SK-N-SH (cell line): ENCODE measurements around the gene NUP35. TPM values are rescaled to one million over a fixed set of nuclear protein-coding genes. Genes with fewer than 3 reads are reported as not detected.

Source experiments
- CTCF ChIA-PET: fragments of 300-600, 350-600 bp; formaldehyde crosslinking; extraction: SDS; loops from one replicate; lab custom pipeline; 2021; lab: Yijun Ruan, JAX
- POLR2A ChIA-PET: fragments of 350-600 bp; sonication (Branson Sonifier 250); formaldehyde crosslinking; extraction: SDS; loops from one replicate; lab custom pipeline; 2020; ENCODE audit warnings: antibody characterized with exemption, inconsistent platforms; lab: Yijun Ruan, JAX
- DNase-seq: peaks from one replicate; pipeline ENCODE4 v3.0.0; 2012
- H2AFZ ChIP-seq: fragments of 200-600 bp; sonication (generic); 2 replicates; pipeline ENCODE4 v1.8.1; 2016; ENCODE audit warnings: antibody characterized with exemption, mild to moderate bottlenecking, low read depth
- H3F3A ChIP-seq: fragments of 200-600 bp; sonication (generic); replicated peaks from 2 replicates; pipeline ENCODE3; 2016; ENCODE audit warnings: antibody characterized with exemption, mild to moderate bottlenecking; ENCODE audit not compliant: insufficient read depth
- H3K27ac ChIP-seq, 2 experiments: fragments of 200-500 bp in 1 of 2; fragments of 200-600 bp in 1 of 2; sonication (Bioruptor generic) in 1 of 2; sonication (generic), shearing (Covaris generic) in 1 of 2; 2 replicates each; pipeline versions ENCODE4 v1.5.1 to v1.6.1; 2014 to 2016; ENCODE audit warnings: low read depth in 2 of 2, inconsistent platforms in 1 of 2, low read length in 1 of 2, mild to moderate bottlenecking in 1 of 2, mixed read lengths in 1 of 2
- H3K27me3 ChIP-seq: fragments of 200-600 bp; sonication (generic), shearing (Covaris generic); 2 replicates; pipeline ENCODE4 v1.6.1; 2016; ENCODE audit warnings: mixed run types; ENCODE audit not compliant: insufficient read depth
- H3K36me3 ChIP-seq, 2 experiments: fragments of 200-500 bp in 1 of 2; fragments of 200-600 bp in 1 of 2; sonication (Bioruptor generic) in 1 of 2; sonication (generic) in 1 of 2; replicated peaks in 1 of 2; 2 replicates each; pipeline versions ENCODE3 to v1.5.1; 2014 to 2016; ENCODE audit warnings: low read length in 1 of 2, mild to moderate bottlenecking in 1 of 2; ENCODE audit not compliant: insufficient read depth in 2 of 2, control insufficient read depth in 1 of 2
- H3K4me1 ChIP-seq, 2 experiments: fragments of 200-500 bp in 1 of 2; fragments of 200-600 bp in 1 of 2; sonication (Bioruptor generic) in 1 of 2; sonication (generic), shearing (Covaris generic) in 1 of 2; 2 replicates each; pipeline versions ENCODE4 v1.5.1 to v1.6.1; 2014 to 2016; ENCODE audit warnings: low read depth in 1 of 2, low read length in 1 of 2, mixed run types in 1 of 2; ENCODE audit not compliant: insufficient read depth in 2 of 2, control insufficient read depth in 1 of 2
- H3K4me2 ChIP-seq: fragments of 200-600 bp; sonication (generic), shearing (Covaris generic); 2 replicates; pipeline ENCODE4 v1.6.1; 2017; ENCODE audit warnings: mixed run types
- H3K4me3 ChIP-seq, 2 experiments: fragments of 200-500 bp in 1 of 2; fragments of 200-600 bp in 1 of 2; sonication (Bioruptor generic) in 1 of 2; sonication (generic), shearing (Covaris generic) in 1 of 2; 2 replicates each; pipeline versions ENCODE4 v1.5.1 to v1.8.1; 2014 to 2016; ENCODE audit warnings: low read depth in 2 of 2, inconsistent platforms in 1 of 2, low read length in 1 of 2, mild to moderate bottlenecking in 1 of 2, mixed read lengths in 1 of 2, moderate library complexity in 1 of 2
- H3K79me2 ChIP-seq: fragments of 200-600 bp; sonication (generic); 2 replicates; pipeline ENCODE4 v1.8.1; 2017; ENCODE audit warnings: mild to moderate bottlenecking; ENCODE audit not compliant: insufficient read depth
- H3K9ac ChIP-seq: fragments of 200-600 bp; sonication (generic); 2 replicates; pipeline ENCODE4 v1.6.1; 2017; ENCODE audit warnings: mixed run types
- H3K9me2 ChIP-seq: fragments of 200-600 bp; sonication (generic); 2 replicates; pipeline ENCODE4 v1.6.1; 2017; ENCODE audit warnings: mixed run types
- H3K9me3 ChIP-seq: fragments of 200-600 bp; sonication (generic); 2 replicates; pipeline ENCODE4 v1.6.1; 2017; ENCODE audit warnings: mixed run types, mild to moderate bottlenecking, moderate library complexity
- H4K20me1 ChIP-seq: fragments of 200-600 bp; sonication (generic); 2 replicates; pipeline ENCODE4 v1.6.1; 2017; ENCODE audit warnings: mild to moderate bottlenecking, mixed run types; ENCODE audit not compliant: insufficient read depth
- EP300 ChIP-seq, 2 experiments: IDR thresholded peaks; 2 replicates each; pipeline versions ENCODE4 v1.4.0 to v1.6.1; 2012; ENCODE audit warnings: borderline replicate concordance in 1 of 2, low read depth in 1 of 2, low read length in 1 of 2
- EZH2phosphoT487 ChIP-seq: fragments of 200-600 bp; sonication (generic); IDR thresholded peaks from 2 replicates; pipeline ENCODE4 v1.6.1; 2017; ENCODE audit warnings: low read depth, mixed run types, mild to moderate bottlenecking, antibody characterized with exemption, moderate library complexity, borderline replicate concordance
- FOSL2 ChIP-seq: IDR thresholded peaks from 2 replicates; pipeline ENCODE4 v1.4.0; 2012; ENCODE audit warnings: low read depth, mild to moderate bottlenecking, moderate library complexity, borderline replicate concordance
- GABPA ChIP-seq: IDR thresholded peaks from 2 replicates; pipeline ENCODE4 v1.4.0; 2012; ENCODE audit warnings: low read depth, mild to moderate bottlenecking
- GATA2 ChIP-seq: sonication (generic); formaldehyde crosslinking; IDR thresholded peaks from 2 replicates; pipeline ENCODE4 v1.5.0; 2020; ENCODE audit warnings: mild to moderate bottlenecking, missing genetic modification reagents
- JUND ChIP-seq: IDR thresholded peaks from 2 replicates; pipeline ENCODE4 v1.4.0; 2012
- MEF2A ChIP-seq: IDR thresholded peaks from 2 replicates; pipeline ENCODE4 v1.4.0; 2012; ENCODE audit warnings: low read depth, borderline replicate concordance
- MXI1 ChIP-seq: IDR thresholded peaks from 2 replicates; pipeline ENCODE4 v1.6.1; 2012; ENCODE audit warnings: mild to moderate bottlenecking, low read depth, low read length, improper control_type of control experiment
- NRF1 ChIP-seq: IDR thresholded peaks from 2 replicates; pipeline ENCODE4 v1.6.1; 2012; ENCODE audit warnings: low read depth, mild to moderate bottlenecking, low read length
- POLR2AphosphoS5 ChIP-seq: IDR thresholded peaks from 2 replicates; pipeline ENCODE4 v1.6.1; 2012; ENCODE audit warnings: low read depth, low read length
- RCOR1 ChIP-seq: fragments of 150-350 bp; IDR thresholded peaks from 2 replicates; pipeline ENCODE4 v1.6.1; 2017; ENCODE audit warnings: antibody characterized with exemption, low read length
- REST ChIP-seq: IDR thresholded peaks from 2 replicates; pipeline ENCODE4 v1.6.1; 2012; ENCODE audit warnings: mild to moderate bottlenecking, low read depth, low read length, moderate library complexity
- RFX5 ChIP-seq: IDR thresholded peaks from 2 replicates; pipeline ENCODE4 v1.6.1; 2012; ENCODE audit warnings: mild to moderate bottlenecking, improper control_type of control experiment, low read length
- RXRA ChIP-seq: IDR thresholded peaks from 2 replicates; pipeline ENCODE4 v1.4.0; 2012; ENCODE audit warnings: low read depth, mild to moderate bottlenecking, borderline replicate concordance
- SIN3A ChIP-seq: IDR thresholded peaks from 2 replicates; pipeline ENCODE4 v1.6.1; 2012; ENCODE audit warnings: low read depth, mild to moderate bottlenecking, low read length, moderate library complexity, borderline replicate concordance
- TCF12 ChIP-seq: IDR thresholded peaks from 2 replicates; pipeline ENCODE4 v1.4.0; 2012
- TEAD4 ChIP-seq: IDR thresholded peaks from 2 replicates; pipeline ENCODE4 v1.4.0; 2012; ENCODE audit warnings: mild to moderate bottlenecking, borderline replicate concordance; ENCODE audit not compliant: insufficient read depth
- USF2 ChIP-seq: fragments of 150-350 bp; IDR thresholded peaks from 2 replicates; pipeline ENCODE4 v1.6.1; 2017; ENCODE audit warnings: antibody characterized with exemption, low read length, low read depth, borderline replicate concordance
- WGBS: methylation state at CpG from one replicate; pipeline ENCODE4 v1.1.6; 2017; ENCODE audit warnings: low lambda C conversion rate; 5-methylcytosine and 5-hydroxymethylcytosine counted together
- polyA plus RNA-seq, 3 experiments: library from polyadenylated mRNA; depleted of rRNA; stranded (reverse); fragments of >200 nt; gene quantifications; 2 replicates each; pipeline ENCODE4 v1.2.3, GENCODE V29; 2012
- TF ChIP-seq, protein P1 (sequence below): IDR thresholded peaks from 2 replicates; pipeline ENCODE4 v1.4.0; 2012; ENCODE audit warnings: low read depth, borderline replicate concordance
- TF ChIP-seq, protein P2 (sequence below): fragments of 200-600 bp; sonication (generic); IDR thresholded peaks from 2 replicates; pipeline ENCODE4 v1.6.1; 2017; ENCODE audit warnings: antibody characterized with exemption, mild to moderate bottlenecking, moderate library complexity
- TF ChIP-seq, protein P3 (sequence below): fragments of 150-350 bp; IDR thresholded peaks from 2 replicates; pipeline ENCODE4 v1.6.1; 2016; ENCODE audit warnings: mild to moderate bottlenecking, low read depth, low read length

NUP35 gene, protein sequence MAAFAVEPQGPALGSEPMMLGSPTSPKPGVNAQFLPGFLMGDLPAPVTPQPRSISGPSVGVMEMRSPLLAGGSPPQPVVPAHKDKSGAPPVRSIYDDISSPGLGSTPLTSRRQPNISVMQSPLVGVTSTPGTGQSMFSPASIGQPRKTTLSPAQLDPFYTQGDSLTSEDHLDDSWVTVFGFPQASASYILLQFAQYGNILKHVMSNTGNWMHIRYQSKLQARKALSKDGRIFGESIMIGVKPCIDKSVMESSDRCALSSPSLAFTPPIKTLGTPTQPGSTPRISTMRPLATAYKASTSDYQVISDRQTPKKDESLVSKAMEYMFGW
- polyA plus RNA-seq (2012; rRNA removed) = 9.1 and 11.8 TPM in 2 replicates
- 11.8 and 12.9 TPM in 2 replicates for polyA plus RNA-seq (2012; cell fraction: cytosol; rRNA removed)
- polyA plus RNA-seq (2012; cell fraction: nucleus; rRNA removed) = 8.5 and 13.5 TPM in 2 replicates

GRCh38 chr2:183124222-183124956 is at the start of gene NUP35:
NUP35 (plus strand) TSS chr2:183124443; CDS start chr2:183124458, 15 bp downstream.
- CTCF ChIA-PET = no interaction called here
- no peak for TF ChIP-seq RXRA
- TF ChIP-seq REST = peak; percentile 47; the same call in 1 of the 2 replicates
- TF ChIP-seq MXI1 = peak; percentile 99
- TF ChIP-seq GABPA = peak; percentile 88
- TF ChIP-seq MEF2A = no peak
- peak; percentile 97 for TF ChIP-seq SIN3A
- no peak for TF ChIP-seq TCF12
- TF ChIP-seq, protein P1, sequence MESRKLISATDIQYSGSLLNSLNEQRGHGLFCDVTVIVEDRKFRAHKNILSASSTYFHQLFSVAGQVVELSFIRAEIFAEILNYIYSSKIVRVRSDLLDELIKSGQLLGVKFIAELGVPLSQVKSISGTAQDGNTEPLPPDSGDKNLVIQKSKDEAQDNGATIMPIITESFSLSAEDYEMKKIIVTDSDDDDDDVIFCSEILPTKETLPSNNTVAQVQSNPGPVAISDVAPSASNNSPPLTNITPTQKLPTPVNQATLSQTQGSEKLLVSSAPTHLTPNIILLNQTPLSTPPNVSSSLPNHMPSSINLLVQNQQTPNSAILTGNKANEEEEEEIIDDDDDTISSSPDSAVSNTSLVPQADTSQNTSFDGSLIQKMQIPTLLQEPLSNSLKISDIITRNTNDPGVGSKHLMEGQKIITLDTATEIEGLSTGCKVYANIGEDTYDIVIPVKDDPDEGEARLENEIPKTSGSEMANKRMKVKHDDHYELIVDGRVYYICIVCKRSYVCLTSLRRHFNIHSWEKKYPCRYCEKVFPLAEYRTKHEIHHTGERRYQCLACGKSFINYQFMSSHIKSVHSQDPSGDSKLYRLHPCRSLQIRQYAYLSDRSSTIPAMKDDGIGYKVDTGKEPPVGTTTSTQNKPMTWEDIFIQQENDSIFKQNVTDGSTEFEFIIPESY = no peak
- no peak for TF ChIP-seq EP300 (IDR thresholded peaks at IDR 0.05; ENCODE audit: borderline replicate concordance in 1 of 2, low read depth in 1 of 2, low read length in 1 of 2)
- no peak for TF ChIP-seq EZH2phosphoT487
- TF ChIP-seq, protein P2, sequence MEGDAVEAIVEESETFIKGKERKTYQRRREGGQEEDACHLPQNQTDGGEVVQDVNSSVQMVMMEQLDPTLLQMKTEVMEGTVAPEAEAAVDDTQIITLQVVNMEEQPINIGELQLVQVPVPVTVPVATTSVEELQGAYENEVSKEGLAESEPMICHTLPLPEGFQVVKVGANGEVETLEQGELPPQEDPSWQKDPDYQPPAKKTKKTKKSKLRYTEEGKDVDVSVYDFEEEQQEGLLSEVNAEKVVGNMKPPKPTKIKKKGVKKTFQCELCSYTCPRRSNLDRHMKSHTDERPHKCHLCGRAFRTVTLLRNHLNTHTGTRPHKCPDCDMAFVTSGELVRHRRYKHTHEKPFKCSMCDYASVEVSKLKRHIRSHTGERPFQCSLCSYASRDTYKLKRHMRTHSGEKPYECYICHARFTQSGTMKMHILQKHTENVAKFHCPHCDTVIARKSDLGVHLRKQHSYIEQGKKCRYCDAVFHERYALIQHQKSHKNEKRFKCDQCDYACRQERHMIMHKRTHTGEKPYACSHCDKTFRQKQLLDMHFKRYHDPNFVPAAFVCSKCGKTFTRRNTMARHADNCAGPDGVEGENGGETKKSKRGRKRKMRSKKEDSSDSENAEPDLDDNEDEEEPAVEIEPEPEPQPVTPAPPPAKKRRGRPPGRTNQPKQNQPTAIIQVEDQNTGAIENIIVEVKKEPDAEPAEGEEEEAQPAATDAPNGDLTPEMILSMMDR = no peak
- no peak for TF ChIP-seq RCOR1
- TF ChIP-seq NRF1 = peak; percentile 84
- TF ChIP-seq POLR2AphosphoS5 = peak; percentile 92
- no peak for TF ChIP-seq TEAD4
- TF ChIP-seq RFX5 = peak; percentile 1; the same call in 1 of the 2 replicates
- no peak for TF ChIP-seq FOSL2
- TF ChIP-seq, protein P3, sequence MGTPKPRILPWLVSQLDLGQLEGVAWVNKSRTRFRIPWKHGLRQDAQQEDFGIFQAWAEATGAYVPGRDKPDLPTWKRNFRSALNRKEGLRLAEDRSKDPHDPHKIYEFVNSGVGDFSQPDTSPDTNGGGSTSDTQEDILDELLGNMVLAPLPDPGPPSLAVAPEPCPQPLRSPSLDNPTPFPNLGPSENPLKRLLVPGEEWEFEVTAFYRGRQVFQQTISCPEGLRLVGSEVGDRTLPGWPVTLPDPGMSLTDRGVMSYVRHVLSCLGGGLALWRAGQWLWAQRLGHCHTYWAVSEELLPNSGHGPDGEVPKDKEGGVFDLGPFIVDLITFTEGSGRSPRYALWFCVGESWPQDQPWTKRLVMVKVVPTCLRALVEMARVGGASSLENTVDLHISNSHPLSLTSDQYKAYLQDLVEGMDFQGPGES = no peak
- TF ChIP-seq USF2 = no peak
- no peak for TF ChIP-seq GATA2 (CRISPR knock-in tag)
- TF ChIP-seq JUND = no peak

More at GRCh38 chr2:183124222-183124956, at the start of gene NUP35:
- H3K27me3 ChIP-seq = no peaks in the 10 kb centered on the region
- H3K27ac ChIP-seq = peak within 1 kb of the TSS; percentile 87 to 98
- peak within 1 kb of the TSS; percentile 75 for H3K9ac ChIP-seq
- peak within 1 kb of the TSS; percentile 85 for H3K4me2 ChIP-seq
- H3K9me3 ChIP-seq = no peaks in the 10 kb centered on the region
- H3K79me2 ChIP-seq = peaks cover 47% of the 10 kb centered on the region
- peak within 1 kb of the TSS; percentile 81 to 85 for H3K4me3 ChIP-seq
- no peaks in the 10 kb centered on the region for H4K20me1 ChIP-seq
- DNase-seq = peak; percentile 78
- H3K9me2 ChIP-seq = no peaks in the 10 kb centered on the region
- H3K36me3 ChIP-seq = peaks cover 0 to 9% of the 10 kb centered on the region in 2 experiments
- POLR2A ChIA-PET = interaction anchor here (2.1 kb wide), 1 partner anchor 46 kb away, joined by 13 read pairs; the partner anchor contains the start of gene DUSP19
- peak within 1 kb of the TSS; percentile 93 for H2AFZ ChIP-seq
- H3F3A ChIP-seq = peaks cover 9% of the 10 kb centered on the region
- H3K4me1 ChIP-seq = peaks cover 4 to 8% of the 10 kb centered on the region in 2 experiments; a peak in 3 of 4 replicates
- WGBS = under 1% methylated on average over 34 of the region's 43 CpGs
